Stomach (tissue), 19 donors: ENCODE data around the gene CDKN2AIPNL. TPM values are rescaled to one million over a fixed set of nuclear protein-coding genes. Genes with fewer than 3 reads are reported as not detected.
A peak's percentile ranks its signal among the peaks of the same experiment; 100 is the strongest.

Experiments
- DNase-seq, 2 donors: peaks; one replicate each; pipeline versions ENCODE4 v3.0.0 to v3.0.0-alpha.2; 2013 to 2019
- H3K27ac ChIP-seq, 5 donors: fragments of 200-600 bp in 4 of 5; sonication (generic) in 4 of 5; one replicate each; pipeline ENCODE4 v1.5.1; 2013 to 2019; ENCODE audit warnings: mild to moderate bottlenecking in 1 of 5, moderate library complexity in 1 of 5
- H3K27me3 ChIP-seq, 3 donors: fragments of 200-600 bp; sonication (generic); one replicate each; pipeline ENCODE4 v1.5.1; 2017 to 2019; ENCODE audit warnings: mixed run types in 1 of 3
- H3K36me3 ChIP-seq, 4 donors: fragments of 200-600 bp; sonication (generic); 1 replicate in 3 of 4; 2 replicates in 1 of 4; pipeline ENCODE4 v1.5.1; 2016 to 2019
- H3K4me1 ChIP-seq, 4 donors: fragments of 200-600 bp; sonication (generic); one replicate each; pipeline ENCODE4 v1.5.1; 2016 to 2019
- H3K4me3 ChIP-seq, 4 donors: fragments of 200-600 bp; sonication (generic) in 3 of 4; one replicate each; pipeline ENCODE4 v1.5.1; 2016 to 2019; ENCODE audit warnings: mild to moderate bottlenecking in 1 of 4
- H3K9me3 ChIP-seq, 4 donors: fragments of 200-600 bp; sonication (generic); one replicate each; pipeline ENCODE4 v1.5.1; 2016 to 2019
- CTCF ChIP-seq, 7 experiments: fragments of 450-650 bp in 4 of 7; fragments of 200-600 bp in 3 of 7; sonication (generic) in 3 of 7; IDR thresholded peaks; one replicate each; pipeline ENCODE4 v1.5.1; 2016 to 2019; ENCODE audit warnings: antibody characterized with exemption in 7 of 7, control low read depth in 2 of 7, mild to moderate bottlenecking in 1 of 7
- EP300 ChIP-seq: sonication (generic); formaldehyde crosslinking; IDR thresholded peaks from one replicate; pipeline ENCODE4 v1.6.1; 2017; ENCODE audit warnings: antibody characterized with exemption
- POLR2A ChIP-seq, 4 donors: fragments of 450-650 bp; IDR thresholded peaks; one replicate each; pipeline ENCODE4 v1.6.1; 2016; ENCODE audit warnings: antibody characterized with exemption in 4 of 4, control low read depth in 2 of 4, mild to moderate bottlenecking in 1 of 4, moderate library complexity in 1 of 4
- POLR2AphosphoS5 ChIP-seq, 3 donors: sonication (generic); formaldehyde crosslinking; IDR thresholded peaks; one replicate each; pipeline ENCODE4 v1.6.1; 2016; ENCODE audit warnings: antibody characterized with exemption in 3 of 3
- WGBS, 5 donors: extraction: QIAGEN DNeasy Blood & Tissue Kit in 3 of 5; methylation state at CpG; one replicate each; pipeline versions ENCODE4 v1.1.5 to v1.1.7; 2013 to 2018; 5-methylcytosine and 5-hydroxymethylcytosine counted together
- intact Hi-C: fragments of 100-400 bp; cut with DNase I; formaldehyde crosslinking; loops from one replicate; pipeline ENCODE4 v1.15.1; 2023; ENCODE audit warnings: low total_unique reads
- long read RNA-seq, 10 donors: transcript quantifications; one replicate each; lab custom pipeline, GENCODE V29; 2026
- polyA plus RNA-seq, 3 donors: library from polyadenylated mRNA; stranded (reverse); fragments of 200-250 nt; gene quantifications; one replicate each; pipeline ENCODE4 v1.2.3, GENCODE V29; 2013
- total RNA-seq, 5 donors: library from RNA; depleted of rRNA; stranded (reverse); fragments of >200 nt; gene quantifications; one replicate each; pipeline versions ENCODE4 v1.1.0 to v1.2.3, GENCODE V29; 2014 to 2016
- donor health status: healthy with polysubstance abuse.
- donor health status: Bipolar disorder and iron deficiency.
- donor health status: healthy.

CDKN2AIPNL gene
- total RNA-seq: 10 to 100 TPM in 3 of 5 donors, 1 to 10 TPM in 2; 2.0 to 44.3 (median 22.2) TPM
- polyA plus RNA-seq: 10 to 100 TPM; 32.1 to 49.7 (median 40.9) TPM
- long read RNA-seq, donor 1, partial matches to known transcripts: 0 of 4 reads
- long read RNA-seq, donor 1, other reads (novel, unspliced or antisense): 0 of 4 reads
- long read RNA-seq, donor 2, transcript CDKN2AIPNL-202 (3 exons, 1,223 nt): major isoform, 8 of 8 reads
- long read RNA-seq, donor 2, partial matches to known transcripts: 0 of 8 reads
- long read RNA-seq, donor 2, other reads (novel, unspliced or antisense): 0 of 8 reads
- long read RNA-seq, donor 3, transcript CDKN2AIPNL-202 (3 exons, 1,223 nt): major isoform, 5 of 5 reads
- long read RNA-seq, donor 3, partial matches to known transcripts: 0 of 5 reads
- long read RNA-seq, donor 3, other reads (novel, unspliced or antisense): 0 of 5 reads
- long read RNA-seq, donor 4, partial matches to known transcripts: 0 of 1 reads
- long read RNA-seq, donor 4, other reads (novel, unspliced or antisense): 0 of 1 reads
- long read RNA-seq, donor 5, partial matches to known transcripts: 0 of 4 reads
- long read RNA-seq, donor 5, other reads (novel, unspliced or antisense): 0 of 4 reads
- long read RNA-seq, donor 6, transcript CDKN2AIPNL-202 (3 exons, 1,223 nt): major isoform, 25 of 32 reads
- long read RNA-seq, donor 6, partial matches to known transcripts: 7 of 32 reads
- long read RNA-seq, donor 6, other reads (novel, unspliced or antisense): 0 of 32 reads
- long read RNA-seq, donor 7, transcript CDKN2AIPNL-202 (3 exons, 1,223 nt): major isoform, 9 of 30 reads
- long read RNA-seq, donor 7, partial matches to known transcripts: 21 of 30 reads
- long read RNA-seq, donor 7, other reads (novel, unspliced or antisense): 0 of 30 reads
- long read RNA-seq, donor 8, transcript CDKN2AIPNL-202 (3 exons, 1,223 nt): major isoform, 7 of 7 reads
- long read RNA-seq, donor 8, partial matches to known transcripts: 0 of 7 reads
- long read RNA-seq, donor 8, other reads (novel, unspliced or antisense): 0 of 7 reads
- long read RNA-seq, donor 9, transcript CDKN2AIPNL-202 (3 exons, 1,223 nt): major isoform, 11 of 11 reads
- long read RNA-seq, donor 9, partial matches to known transcripts: 0 of 11 reads
- long read RNA-seq, donor 9, other reads (novel, unspliced or antisense): 0 of 11 reads
- long read RNA-seq, donor 10, transcript CDKN2AIPNL-202 (3 exons, 1,223 nt): major isoform, 5 of 16 reads
- long read RNA-seq, donor 10, partial matches to known transcripts: 11 of 16 reads
- long read RNA-seq, donor 10, other reads (novel, unspliced or antisense): 0 of 16 reads

GRCh38 chr5:134411546-134412266, at the start of gene CDKN2AIPNL:
Gene CDKN2AIPNL (minus strand): TSS chr5:134411881. CDS start chr5:134411854, 27 bp downstream.
- intact Hi-C loops: loop anchor here (10.0 kb wide), 2 partner anchors 113 to 163 kb away; partner anchors contain the start of gene JADE2
- peak; percentile 94 to 97 for DNase-seq
- peak in 1 of 4 donors; percentile 30 for TF ChIP-seq POLR2A (IDR thresholded peaks at IDR 0.05)
- TF ChIP-seq EP300: no peak
- peak; percentile 85 to 94 (median 86) for TF ChIP-seq POLR2AphosphoS5 (IDR thresholded peaks at IDR 0.05)
- peak in 5 of 7 experiments; percentile 61 to 87 (median 76) for TF ChIP-seq CTCF (IDR thresholded peaks at IDR 0.05)
- H3K4me1 ChIP-seq: peaks cover 15 to 39% (median 29%) of the 10 kb centered on the region in 4 donors
- H3K4me3 ChIP-seq: peak within 1 kb of the TSS; percentile 65 to 94 (median 82)
- 0 to 2% (median 0%) methylated on average over 4 to 61 of the region's 61 CpGs for WGBS, 5 donors
- no peaks in the 10 kb centered on the region for H3K27me3 ChIP-seq
- peaks cover 0 to 8% (median 4%) of the 10 kb centered on the region in 4 donors for H3K36me3 ChIP-seq
- H3K27ac ChIP-seq: peak within 1 kb of the TSS; percentile 80 to 90 (median 85)
- no peaks in the 10 kb centered on the region for H3K9me3 ChIP-seq

- intact Hi-C loops: loop anchor here (10.0 kb wide), 1 partner anchor 64 kb away; the partner anchor contains the start of gene JADE2
- no peak for DNase-seq
- no peak overlapping the region for H3K4me3 ChIP-seq
- no peak overlapping the region for H3K27ac ChIP-seq
- TF ChIP-seq EP300: no peak
- no peak for TF ChIP-seq POLR2A (IDR thresholded peaks at IDR 0.05)
- TF ChIP-seq POLR2AphosphoS5 (IDR thresholded peaks at IDR 0.05): no peak
- TF ChIP-seq CTCF (IDR thresholded peaks at IDR 0.05): no peak
- H3K27me3 ChIP-seq: no peaks in the 10 kb centered on the region
- H3K36me3 ChIP-seq: no peaks in the 10 kb centered on the region
- 81 to 94% (median 88%) methylated on average over 7 to 8 of the region's 8 CpGs for WGBS, 5 donors
- H3K4me1 ChIP-seq: peaks cover 7 to 28% (median 15%) of the 10 kb centered on the region in 4 donors
- no peaks in the 10 kb centered on the region for H3K9me3 ChIP-seq
Measured at GRCh38 chr5:134460551-134460950, 48.9 kb upstream of the CDKN2AIPNL start.

GRCh38 chr5:134459491-134459890, 47.8 kb upstream of the CDKN2AIPNL start:
- H3K36me3 ChIP-seq: no peaks in the 10 kb centered on the region
- no peaks in the 10 kb centered on the region for H3K9me3 ChIP-seq
- intact Hi-C loops: no loop called here
- H3K4me3 ChIP-seq: no peak overlapping the region
- TF ChIP-seq POLR2AphosphoS5 (IDR thresholded peaks at IDR 0.05): no peak
- TF ChIP-seq POLR2A (IDR thresholded peaks at IDR 0.05): no peak
- TF ChIP-seq CTCF (IDR thresholded peaks at IDR 0.05): no peak
- TF ChIP-seq EP300: no peak
- peaks cover 0 to 17% (median 5%) of the 10 kb centered on the region in 4 donors for H3K4me1 ChIP-seq
- 92 to 100% (median 100%) methylated on average over 1 of the region's 1 CpG for WGBS, 5 donors
- DNase-seq: no peak
- no peaks in the 10 kb centered on the region for H3K27me3 ChIP-seq
- H3K27ac ChIP-seq: no peak overlapping the region
